ENCODE data around the gene L3MBTL3.

The L3MBTL3 gene

DNA sequence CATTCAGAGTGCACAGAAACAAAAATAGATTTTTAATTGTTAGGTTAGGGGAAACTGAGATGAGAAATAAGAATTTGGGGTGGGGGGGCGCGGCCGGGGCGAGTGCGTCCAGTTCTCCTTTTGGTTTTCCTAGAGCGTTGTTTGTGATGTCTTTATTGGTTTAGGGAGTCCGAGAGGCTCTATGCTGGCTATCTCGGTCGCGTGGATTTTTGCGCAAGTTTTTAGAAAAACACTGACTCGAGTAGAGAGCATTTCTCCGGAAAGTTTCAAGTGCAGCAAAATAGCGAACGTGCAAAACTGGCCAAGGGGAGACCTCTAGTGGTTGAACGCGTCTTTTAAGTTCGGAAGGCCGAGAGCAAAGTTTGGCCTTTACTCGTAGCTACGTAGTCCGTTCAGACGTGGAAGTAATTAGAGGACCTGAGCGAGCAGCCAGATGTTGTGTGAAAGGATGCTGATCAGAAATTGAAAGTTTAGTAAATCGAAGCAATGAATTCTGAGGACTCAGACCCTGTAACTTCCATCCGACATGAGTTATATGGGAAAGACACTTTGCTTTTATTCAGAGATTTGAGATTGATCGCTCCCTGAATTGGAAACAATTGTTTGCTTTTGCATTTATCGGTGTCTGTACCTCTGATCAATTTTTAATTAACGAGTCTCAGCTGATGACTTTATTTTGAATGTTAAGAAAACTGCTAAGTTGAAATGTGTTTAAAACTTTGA is 2.7 kb downstream of the L3MBTL3 start:
- intact Hi-C loops (cut with DNase I), result loop anchor here (2.0 to 10.0 kb wide), 4 partner anchors 124 to 526 kb away; no protein-coding TSS in a partner anchor
- peak; percentile 49 to 95 (median 78) for DNase-seq

DNA sequence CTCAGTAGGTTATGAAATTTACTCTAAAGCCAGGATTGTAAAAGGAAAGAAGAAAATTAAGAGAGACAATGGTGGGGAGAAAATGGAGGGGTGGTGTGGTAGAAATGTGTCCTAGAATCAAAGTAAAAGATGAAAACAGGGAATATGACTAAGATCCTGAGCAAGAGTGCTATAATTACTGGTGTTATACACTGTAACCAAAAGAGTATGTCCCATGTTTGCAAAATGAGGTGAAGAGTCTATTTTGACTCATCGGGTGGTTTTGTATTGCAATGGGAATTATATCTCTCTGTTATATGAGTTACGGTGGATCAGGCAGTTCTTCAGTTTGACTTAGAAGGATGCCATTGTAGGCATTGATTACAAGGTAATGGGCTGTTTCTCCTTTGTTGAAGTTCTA is 8.5 kb downstream of the L3MBTL3 start:
- DNase-seq, result no peak
- intact Hi-C loops (cut with DNase I), result loop anchor here (10.0 kb wide), 2 partner anchors 252 to 532 kb away; no protein-coding TSS in a partner anchor

DNA sequence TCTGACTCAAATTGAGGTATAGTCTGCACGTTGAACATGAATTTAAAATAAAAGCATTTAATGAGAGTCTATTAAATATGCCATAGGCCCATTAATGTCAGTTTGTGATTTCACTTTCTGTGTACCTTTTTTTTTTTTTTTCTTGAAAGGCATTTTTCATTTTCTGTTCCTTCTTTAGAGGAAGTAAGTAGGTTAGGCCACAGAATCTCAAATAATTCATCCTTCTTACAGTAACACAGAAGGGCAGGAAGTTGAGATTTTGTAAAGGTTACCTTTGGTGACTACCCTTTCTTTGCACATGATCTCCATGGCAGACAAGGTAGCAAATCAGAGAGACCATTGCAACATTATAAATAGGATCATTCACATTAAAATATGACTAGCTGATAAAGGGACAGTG is 9.6 kb downstream of the L3MBTL3 start:
- no peak for DNase-seq
- intact Hi-C loops (cut with DNase I), result loop anchor here (10.0 kb wide), 2 partner anchors 253 to 533 kb away; no protein-coding TSS in a partner anchor

DNA sequence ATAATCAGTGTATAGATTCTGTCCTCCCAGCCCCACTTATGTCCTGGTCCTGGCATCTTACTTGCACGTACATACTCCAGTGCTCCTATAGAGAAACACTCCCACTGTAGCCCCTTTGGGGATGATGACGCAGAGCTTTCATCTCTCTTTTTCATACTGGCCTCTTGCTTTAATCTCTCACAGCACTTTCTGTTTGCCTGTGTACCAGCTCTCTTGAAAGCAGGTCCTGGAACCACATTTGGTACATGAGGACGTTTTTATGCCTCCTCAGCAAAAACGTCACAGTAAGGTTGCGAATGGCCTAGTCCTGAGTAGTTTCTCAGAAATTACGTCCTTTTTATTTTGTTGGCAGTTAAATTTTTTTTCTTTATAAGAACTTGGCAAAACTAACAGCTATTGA is 10.8 kb downstream of the L3MBTL3 start:
- intact Hi-C loops (cut with DNase I), result loop anchor here (10.0 kb wide), 2 partner anchors 254 to 534 kb away; no protein-coding TSS in a partner anchor
- DNase-seq, result no peak

DNA sequence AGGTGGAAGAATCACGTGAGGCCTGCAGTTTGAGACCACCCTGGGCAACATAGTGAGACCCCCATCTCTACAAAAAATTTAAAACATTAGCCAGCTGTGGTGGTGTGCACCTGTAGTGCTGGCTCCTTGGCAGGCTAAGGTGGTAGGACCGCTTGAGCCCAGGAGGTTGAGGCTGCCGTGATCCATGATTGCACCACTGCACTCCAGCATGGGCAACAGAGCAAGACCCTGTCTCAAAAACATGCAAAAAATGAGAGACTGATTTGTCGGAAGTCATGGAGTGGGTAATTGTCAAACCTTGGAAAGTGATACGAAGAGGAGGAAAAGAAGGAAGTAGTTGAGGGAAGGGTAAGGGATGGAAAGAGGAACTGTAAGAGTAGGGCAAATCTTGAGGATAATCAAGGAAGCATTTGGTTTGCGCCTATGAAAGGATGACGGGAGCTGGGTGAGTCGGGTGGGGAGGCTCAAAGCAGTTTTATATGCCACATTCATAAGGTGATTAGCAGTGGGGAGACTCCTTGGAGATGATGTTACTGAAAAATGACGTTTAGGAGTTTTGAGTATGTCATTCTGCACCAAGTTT is 14.5 kb downstream of the L3MBTL3 start:
- intact Hi-C loops (cut with DNase I), result no loop called here
- DNase-seq, result no peak

DNA sequence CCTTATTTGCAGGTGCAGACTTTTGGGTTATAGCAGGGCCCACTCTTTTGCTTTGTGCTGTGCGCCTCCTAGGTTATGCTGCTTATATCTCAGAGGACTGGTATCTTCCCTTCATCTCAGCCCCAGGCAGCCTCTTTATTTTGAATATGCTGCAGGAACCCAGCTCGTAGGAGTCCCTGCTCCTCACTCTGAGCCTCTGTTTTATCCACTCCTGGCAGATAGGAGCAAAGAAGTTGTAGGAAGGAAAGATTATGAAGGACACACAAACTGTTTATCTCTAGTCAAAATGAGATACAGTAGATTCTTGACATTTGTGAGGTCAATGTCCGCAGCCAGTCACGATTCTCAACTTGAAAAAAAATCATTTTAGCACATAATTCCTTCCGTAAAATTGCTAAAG is 15.6 kb downstream of the L3MBTL3 start:
- intact Hi-C loops (cut with DNase I), result no loop called here
- no peak for DNase-seq

DNA sequence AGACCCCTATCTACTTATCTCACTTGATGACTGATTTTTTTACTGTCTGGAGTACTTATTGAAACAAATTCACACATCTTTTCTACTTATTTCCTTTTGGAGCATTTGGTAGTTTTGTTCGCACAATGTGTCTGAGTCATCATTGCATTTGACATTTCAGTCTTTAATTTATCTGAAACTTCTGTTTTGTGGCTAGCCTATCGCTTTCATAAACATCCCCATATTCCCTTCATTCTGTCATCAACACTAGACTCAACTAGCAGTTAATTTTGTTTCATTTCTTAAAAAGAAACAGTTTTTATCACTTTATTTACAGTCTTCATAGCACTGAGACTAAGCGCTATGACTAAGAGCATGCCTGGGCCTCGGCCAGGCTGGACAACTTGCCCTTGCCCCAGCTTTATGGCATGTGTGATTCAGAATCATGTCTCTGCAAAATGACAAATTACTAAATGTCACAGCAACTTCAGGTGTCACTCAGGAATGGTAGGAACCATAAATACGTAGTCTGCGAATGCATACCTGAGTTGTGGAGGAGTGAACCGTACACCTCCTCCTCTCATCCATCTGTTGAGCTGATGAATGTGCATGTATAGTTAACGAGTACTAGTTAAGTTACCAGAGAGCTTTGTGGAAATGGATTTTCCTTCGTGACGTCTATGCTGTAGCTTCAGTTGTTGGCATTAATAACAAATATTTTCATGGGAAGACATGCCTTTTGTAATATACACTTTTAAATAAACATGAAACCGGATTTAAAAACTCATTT is 16.2 kb downstream of the L3MBTL3 start:
- intact Hi-C loops (cut with DNase I), result no loop called here

DNA sequence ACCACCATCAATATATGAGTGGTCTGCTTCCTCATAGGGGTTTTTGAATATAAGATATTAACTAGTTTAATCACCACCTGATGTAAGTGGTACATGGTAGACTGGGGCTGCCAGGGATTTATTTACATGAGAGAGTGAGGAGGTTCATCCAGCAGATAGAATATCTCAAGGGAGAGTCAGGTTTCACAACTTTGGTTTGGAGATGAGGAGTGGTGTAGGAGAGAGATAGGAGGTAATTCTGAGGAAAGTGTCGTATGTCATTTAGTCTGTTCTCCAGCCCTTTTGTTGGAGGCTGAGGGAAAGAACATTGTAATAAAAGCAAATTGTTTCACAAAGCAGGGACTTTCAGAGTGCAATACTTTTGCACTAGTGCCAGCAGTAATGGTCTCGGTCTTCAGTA is 16.8 kb downstream of the L3MBTL3 start:
- DNase-seq, result no peak
- intact Hi-C loops (cut with DNase I), result no loop called here

More for the DNA sequence above, 16.2 kb downstream of the L3MBTL3 start:
- DNase-seq, result no peak

DNA sequence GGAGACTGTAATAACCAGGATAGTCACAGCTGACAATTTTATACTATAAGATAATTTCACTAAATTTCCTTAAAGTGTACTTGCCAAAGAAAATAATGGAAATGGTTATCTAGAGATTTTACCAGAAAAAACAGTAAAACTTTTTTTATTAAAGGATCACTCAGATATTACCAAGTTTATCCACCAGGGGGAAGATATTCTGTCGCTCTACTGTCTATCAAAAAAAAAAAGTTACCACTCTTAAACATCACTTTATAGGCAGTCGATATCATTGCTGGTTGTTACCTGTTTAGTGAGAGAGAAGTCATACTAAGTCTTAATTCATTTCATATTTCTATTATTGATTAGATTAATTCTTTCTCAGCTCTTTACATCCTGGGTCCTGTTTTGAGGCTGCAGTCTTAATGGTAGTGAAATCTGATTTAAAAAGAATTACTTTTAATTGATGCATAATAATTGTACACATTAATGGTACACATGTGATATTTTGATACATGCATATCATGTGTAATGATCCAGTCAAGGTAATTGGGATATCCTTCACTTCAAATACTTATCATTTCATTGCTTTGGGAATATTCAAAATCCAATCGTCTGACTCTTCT is 18.9 kb downstream of the L3MBTL3 start:
- intact Hi-C loops (cut with DNase I), result no loop called here

DNA sequence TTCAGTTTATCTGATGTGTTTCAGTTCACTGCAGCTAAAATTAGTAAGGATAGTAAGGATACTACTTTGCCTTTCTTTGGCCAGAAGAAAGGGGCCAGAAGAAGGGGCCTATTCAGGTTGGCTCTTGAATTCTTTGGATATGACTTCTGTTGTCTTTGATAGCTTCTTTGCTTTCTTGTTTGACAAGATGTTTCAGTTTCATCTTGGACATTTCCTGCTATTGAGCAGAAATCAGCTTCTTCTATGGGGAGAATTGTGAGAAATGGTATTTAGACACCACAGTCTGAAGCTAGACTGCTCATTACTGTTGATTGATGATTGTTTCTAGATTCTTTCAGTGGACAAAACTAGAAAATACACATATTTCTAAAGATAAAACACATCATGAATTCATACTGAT is 23.2 kb downstream of the L3MBTL3 start:
- no peak for DNase-seq
- intact Hi-C loops (cut with DNase I), result no loop called here

More for the DNA sequence above, 18.9 kb downstream of the L3MBTL3 start:
- no peak for DNase-seq

DNA sequence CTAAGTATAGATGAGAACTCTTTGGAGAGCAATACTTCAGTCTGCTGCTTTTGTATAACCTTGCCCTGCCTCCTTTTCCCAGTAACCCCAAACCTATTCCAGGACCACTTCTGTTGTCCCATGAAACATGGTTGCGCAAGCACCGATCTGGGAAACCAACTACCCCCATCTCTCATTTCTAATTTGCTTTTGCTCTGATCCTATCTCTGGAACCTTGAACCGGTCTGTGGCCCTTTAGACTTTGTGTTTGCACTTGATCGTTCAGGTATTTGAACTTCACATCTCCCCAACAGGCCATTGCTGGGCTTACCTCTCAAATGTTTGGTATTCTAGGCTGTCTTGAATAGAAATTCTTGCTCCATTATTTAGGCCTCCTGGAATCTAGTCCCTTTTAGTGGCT is 25.0 kb downstream of the L3MBTL3 start:
- intact Hi-C loops (cut with DNase I), result no loop called here
- DNase-seq, result no peak

DNA sequence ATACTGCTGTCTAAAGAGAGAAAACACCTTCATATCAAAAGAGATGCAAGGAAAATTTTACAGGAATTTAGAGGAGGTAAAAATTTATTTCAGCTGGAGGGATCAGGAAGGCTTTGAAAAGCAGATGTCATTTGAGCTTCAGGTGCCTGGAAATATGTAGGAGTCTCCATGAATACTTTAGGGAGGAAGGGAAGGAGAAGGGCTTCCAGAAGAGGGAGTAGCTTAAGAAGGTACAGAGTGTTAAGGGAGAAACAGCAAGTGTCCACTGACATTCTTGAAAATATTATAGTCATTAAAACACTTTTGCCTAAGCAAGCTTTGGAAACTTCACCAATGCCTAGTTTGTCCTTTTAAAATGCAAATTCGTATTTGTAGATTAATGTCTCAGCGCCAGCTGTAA is 27.2 kb downstream of the L3MBTL3 start:
- intact Hi-C loops (cut with DNase I), result no loop called here
- no peak for DNase-seq

DNA sequence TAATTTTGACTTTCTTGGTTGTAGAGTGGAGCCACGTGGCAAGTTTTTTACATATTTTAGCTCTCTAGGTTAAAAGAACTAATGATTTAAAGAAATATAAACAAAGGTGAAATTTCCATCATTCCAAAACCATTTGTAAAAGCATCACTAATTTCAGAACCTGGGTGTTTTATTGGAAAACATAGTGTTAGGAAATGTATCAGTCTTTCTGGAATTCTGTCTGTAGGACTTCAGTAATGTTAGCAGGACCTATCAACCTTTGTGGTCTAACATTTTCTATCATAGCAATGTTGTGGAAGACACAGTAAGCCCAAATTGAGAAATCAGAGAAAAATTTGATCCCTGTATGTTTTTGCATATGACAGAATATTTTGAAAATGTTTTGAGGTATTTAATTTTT is 28.3 kb downstream of the L3MBTL3 start:
- intact Hi-C loops (cut with DNase I), result no loop called here
- no peak for DNase-seq

DNA sequence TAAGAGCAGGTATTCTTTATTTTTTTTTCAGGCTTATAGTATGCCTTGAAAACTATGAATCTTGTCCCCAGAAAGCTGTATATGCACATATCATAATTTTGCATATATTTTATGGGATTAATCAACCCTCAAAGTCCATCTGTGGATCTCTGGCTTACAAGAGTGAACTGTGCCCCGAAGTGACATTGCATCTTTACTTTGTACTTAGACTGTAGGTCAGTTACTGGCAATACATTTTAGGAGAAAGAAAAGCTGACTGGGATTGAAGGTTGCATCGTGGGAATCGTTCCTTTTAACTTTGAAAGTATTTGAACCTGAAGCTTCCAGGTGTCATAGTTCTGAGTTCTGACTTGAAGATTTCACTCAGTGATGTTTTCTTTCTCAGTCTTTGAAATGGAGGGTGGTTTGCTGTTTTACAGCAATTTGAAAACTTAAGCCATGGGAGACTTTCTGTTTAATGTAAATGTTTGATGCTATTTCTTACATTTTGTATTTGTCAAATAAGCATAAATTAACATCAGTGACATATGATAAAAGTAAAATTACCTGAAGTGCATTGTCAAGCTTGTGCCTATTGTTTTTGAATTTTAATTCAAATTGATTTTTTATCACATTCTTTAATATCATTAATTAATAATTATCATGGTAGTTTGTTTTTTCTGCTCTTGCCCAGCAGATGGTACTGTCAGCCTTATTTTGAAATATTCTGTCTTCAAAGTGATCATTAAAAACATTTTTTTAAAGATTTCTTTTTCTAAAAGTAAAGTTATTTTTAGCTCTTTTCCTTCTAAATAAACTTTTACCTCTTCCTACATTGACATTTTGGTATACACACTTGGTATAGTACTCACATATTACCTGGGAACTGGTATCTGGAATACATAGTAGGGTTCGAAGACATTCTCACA is 29.0 kb downstream of the L3MBTL3 start:
- intact Hi-C loops (cut with DNase I), result no loop called here
- no peak for DNase-seq

DNA sequence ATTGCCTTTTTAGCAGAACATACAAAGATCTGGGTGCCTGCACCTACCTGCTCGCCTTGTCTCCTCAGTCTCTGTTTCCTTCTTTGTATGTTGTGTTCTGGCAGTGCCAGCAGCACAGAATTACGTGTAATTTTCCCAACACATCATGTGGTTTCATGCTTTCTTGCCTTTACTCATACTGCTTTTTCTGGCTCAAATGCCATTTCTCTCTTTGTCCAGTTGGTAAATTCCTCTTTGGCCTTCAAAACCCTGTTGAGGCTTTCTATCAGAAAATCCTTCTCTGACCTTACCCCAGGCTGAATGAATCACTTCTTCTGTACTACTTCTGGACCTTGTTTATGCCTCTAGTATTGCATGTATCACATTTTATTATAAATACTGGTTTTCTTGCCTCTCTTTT is 31.8 kb downstream of the L3MBTL3 start:
- DNase-seq, result no peak
- intact Hi-C loops (cut with DNase I), result no loop called here

DNA sequence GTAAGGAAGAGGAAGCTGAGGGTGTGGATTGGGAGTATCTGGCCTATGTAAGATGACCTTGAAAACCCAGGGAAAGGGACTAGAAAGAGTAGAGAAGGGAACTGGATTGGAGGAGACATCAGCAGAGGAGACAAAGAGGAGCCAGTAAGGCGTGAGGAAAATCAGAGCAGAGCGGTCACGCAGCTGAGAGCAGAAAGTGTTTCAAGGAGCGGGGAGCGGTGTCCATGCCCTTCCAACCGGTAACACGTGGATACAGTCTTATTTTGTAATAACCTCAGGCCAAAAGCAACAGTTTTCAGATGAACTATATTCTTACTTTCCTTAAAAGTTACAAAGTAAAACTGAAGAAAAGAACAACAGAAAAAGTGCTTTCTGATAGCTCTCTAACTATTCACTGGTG is 36.3 kb downstream of the L3MBTL3 start:
- intact Hi-C loops (cut with DNase I), result no loop called here
- no peak for DNase-seq

DNA sequence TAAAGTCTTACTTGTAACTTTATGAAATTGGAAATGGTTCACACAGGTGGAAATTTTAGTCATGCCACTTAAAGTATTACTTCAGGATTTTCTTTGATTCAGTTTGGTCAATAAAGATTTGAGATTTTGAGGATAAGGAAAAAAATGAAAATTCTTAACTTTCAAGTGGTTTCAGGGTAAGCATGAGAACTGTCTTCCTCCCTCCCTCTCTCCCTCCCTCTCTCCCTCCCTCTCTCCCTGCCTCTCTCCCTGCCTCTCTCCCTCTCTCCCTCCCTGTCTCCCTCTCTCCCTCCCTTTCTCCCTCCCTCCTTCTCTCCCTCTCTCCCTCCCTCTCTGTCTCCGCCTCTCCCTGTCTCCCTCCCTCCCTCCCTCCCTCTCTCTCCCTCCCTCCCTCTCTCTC is 36.9 kb downstream of the L3MBTL3 start:
- no peak for DNase-seq
- intact Hi-C loops (cut with DNase I), result no loop called here

DNA sequence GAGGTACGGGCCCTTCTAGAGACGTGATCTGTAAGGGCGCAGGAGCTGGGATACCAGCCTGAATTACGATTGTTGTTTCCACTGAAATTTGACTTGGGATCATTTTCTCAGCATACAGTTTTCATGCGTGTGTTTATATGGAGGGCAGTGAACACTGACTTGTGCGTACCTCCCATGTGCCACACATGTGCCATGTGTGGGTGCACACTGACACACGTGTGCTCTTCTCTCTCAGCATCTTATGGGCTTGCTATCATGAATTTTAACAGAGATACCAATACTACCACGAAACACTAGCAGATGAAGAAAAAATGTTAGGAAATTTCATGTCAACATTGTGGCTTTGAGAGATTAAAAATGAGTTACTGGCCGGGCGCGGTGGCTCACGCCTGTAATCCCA is 39.1 kb downstream of the L3MBTL3 start:
- intact Hi-C loops (cut with DNase I), result no loop called here
- DNase-seq, result no peak

DNA sequence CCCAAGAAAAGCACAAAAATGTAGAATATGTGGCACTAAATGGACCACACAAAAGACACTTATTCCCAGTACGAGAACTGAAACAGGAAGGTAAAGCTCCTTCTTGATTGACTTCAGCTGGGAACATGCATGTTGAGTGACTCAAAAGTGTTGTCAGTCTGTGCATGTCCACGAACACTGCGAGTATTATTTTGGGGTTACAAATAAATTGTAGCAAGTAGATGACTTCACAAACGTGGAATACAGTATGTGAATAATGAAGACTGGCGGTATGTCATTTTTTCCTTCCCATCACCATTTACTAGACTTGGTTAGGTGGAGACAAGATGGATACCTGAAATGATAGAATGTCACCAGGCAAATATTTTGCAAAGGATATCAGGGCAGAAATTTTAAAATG is 45.4 kb downstream of the L3MBTL3 start:
- no peak for DNase-seq
- intact Hi-C loops (cut with DNase I), result no loop called here

DNA sequence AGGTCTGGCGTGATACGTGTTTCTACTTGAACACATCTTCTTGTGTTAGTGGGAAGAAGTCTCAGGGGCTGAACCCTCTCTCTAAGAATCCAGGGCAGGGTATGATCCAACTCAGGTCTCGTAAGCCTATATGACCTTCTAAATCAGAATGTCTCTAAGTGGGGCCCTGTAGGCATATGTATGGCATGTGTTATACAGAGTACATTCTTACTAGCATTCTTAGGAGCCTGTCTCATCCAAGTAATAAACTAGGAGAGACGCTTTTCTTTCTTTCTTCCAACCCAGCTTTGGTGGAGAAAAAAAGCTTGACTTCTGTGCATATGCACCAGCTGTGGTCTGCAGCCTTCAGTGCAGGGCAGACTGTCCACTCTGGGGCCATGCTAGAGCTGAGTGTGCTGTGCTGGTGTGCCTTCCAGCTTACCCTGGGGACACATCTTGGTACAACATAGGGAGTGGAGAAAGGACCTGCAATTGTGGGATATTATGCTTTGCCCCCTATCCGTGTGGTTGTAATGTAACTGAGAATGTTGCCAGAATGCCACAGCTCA is 47.3 kb downstream of the L3MBTL3 start:
- intact Hi-C loops (cut with DNase I), result no loop called here
- DNase-seq, result no peak

All from posterior cingulate gyrus (tissue), 11 donors.